Cardiac muscle cell (in vitro differentiated cells and primary cell): ENCODE data around the gene SCGB1C2. TPM values are rescaled to one million over a fixed set of nuclear protein-coding genes. Genes with fewer than 3 reads are reported as not detected.

Experiments
- DNase-seq, 2 donors: peaks; one replicate each; pipeline versions ENCODE4 v3.0.0 to v3.0.0-alpha.2; 2010 to 2017; ENCODE audit warnings: low read depth in 1 of 2, low spot score in 1 of 2
- H3K27ac ChIP-seq: fragments of 200-600 bp; sonication (generic); 2 replicates; pipeline ENCODE4 v1.5.1; 2016
- H3K27me3 ChIP-seq: fragments of 200-600 bp; sonication (generic); 2 replicates; pipeline ENCODE4 v1.6.0; 2016; ENCODE audit warnings: control low read depth
- H3K36me3 ChIP-seq: fragments of 200-600 bp; sonication (generic); 2 replicates; pipeline ENCODE4 v1.5.1; 2016; ENCODE audit warnings: control low read depth
- H3K4me1 ChIP-seq: fragments of 200-600 bp; sonication (generic); 2 replicates; pipeline ENCODE4 v1.8.1; 2017; ENCODE audit warnings: low read depth, mild to moderate bottlenecking, mixed run types
- H3K4me3 ChIP-seq: fragments of 200-600 bp; sonication (generic); 2 replicates; pipeline ENCODE4 v1.5.1; 2016; ENCODE audit warnings: mild to moderate bottlenecking
- H3K9me3 ChIP-seq: fragments of 200-600 bp; sonication (generic); 2 replicates; pipeline ENCODE4 v1.5.1; 2017; ENCODE audit warnings: low read depth, mild to moderate bottlenecking, control low read depth
- polyA plus RNA-seq: library from polyadenylated mRNA; unstranded; fragments of >200 nt; fragmentation: Nextera tagmentation; extraction: Ambion mirVana; gene quantifications from 2 replicates; pipeline ENCODE4 v1.2.1, GENCODE V29; 2016
- total RNA-seq: library from RNA; depleted of rRNA; stranded (reverse); fragments of >200 nt; gene quantifications from 2 replicates; pipeline ENCODE4 v1.2.3, GENCODE V29; 2016
- TF ChIP-seq, protein P1 (sequence below): IDR thresholded peaks from 2 replicates; pipeline ENCODE4 v1.5.1; 2012; ENCODE audit warnings: low read depth, mild to moderate bottlenecking, low read length

SCGB1C2 gene
- total and polyA plus RNA-seq, 2 experiments from 2014 or later, result not detected

DNA sequence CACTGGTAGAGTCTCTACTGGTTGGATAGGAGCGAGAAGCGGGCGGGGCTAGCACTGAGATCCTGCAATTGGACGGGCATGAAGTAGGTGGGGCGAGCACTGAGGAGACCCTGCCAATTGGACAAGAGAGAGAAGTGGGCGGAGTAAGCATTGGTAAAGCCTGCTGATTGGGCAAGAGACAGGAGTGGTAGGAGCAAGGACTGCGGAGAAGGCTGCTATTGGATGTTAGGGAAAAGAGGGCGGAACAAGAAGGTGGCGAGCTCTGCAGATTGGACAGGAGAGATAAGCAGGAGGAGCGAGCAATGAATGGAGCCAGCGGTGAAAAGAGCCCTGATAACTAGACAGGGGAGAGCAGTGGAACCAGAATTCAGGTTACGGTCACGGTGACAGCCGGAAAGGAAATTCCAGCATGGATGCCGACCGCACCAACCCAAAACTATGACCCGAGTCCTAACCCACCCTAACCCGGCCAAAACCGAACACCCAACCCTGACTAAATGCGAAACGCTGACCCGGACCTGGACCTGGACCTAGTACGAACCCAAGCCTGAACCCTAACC is 4.8 kb downstream of the SCGB1C2 start:
- H3K4me1 ChIP-seq, result no peaks in the 10 kb centered on the region
- no peak overlapping the region for H3K4me3 ChIP-seq
- H3K9me3 ChIP-seq, result no peaks in the 10 kb centered on the region
- peaks cover 15% of the 10 kb centered on the region for H3K27me3 ChIP-seq
- H3K27ac ChIP-seq, result no peak overlapping the region
- TF ChIP-seq, protein P1, sequence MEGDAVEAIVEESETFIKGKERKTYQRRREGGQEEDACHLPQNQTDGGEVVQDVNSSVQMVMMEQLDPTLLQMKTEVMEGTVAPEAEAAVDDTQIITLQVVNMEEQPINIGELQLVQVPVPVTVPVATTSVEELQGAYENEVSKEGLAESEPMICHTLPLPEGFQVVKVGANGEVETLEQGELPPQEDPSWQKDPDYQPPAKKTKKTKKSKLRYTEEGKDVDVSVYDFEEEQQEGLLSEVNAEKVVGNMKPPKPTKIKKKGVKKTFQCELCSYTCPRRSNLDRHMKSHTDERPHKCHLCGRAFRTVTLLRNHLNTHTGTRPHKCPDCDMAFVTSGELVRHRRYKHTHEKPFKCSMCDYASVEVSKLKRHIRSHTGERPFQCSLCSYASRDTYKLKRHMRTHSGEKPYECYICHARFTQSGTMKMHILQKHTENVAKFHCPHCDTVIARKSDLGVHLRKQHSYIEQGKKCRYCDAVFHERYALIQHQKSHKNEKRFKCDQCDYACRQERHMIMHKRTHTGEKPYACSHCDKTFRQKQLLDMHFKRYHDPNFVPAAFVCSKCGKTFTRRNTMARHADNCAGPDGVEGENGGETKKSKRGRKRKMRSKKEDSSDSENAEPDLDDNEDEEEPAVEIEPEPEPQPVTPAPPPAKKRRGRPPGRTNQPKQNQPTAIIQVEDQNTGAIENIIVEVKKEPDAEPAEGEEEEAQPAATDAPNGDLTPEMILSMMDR, result no peak
- DNase-seq, result peak in 1 of 2 donors; percentile 8
- H3K36me3 ChIP-seq, result no peaks in the 10 kb centered on the region

DNA sequence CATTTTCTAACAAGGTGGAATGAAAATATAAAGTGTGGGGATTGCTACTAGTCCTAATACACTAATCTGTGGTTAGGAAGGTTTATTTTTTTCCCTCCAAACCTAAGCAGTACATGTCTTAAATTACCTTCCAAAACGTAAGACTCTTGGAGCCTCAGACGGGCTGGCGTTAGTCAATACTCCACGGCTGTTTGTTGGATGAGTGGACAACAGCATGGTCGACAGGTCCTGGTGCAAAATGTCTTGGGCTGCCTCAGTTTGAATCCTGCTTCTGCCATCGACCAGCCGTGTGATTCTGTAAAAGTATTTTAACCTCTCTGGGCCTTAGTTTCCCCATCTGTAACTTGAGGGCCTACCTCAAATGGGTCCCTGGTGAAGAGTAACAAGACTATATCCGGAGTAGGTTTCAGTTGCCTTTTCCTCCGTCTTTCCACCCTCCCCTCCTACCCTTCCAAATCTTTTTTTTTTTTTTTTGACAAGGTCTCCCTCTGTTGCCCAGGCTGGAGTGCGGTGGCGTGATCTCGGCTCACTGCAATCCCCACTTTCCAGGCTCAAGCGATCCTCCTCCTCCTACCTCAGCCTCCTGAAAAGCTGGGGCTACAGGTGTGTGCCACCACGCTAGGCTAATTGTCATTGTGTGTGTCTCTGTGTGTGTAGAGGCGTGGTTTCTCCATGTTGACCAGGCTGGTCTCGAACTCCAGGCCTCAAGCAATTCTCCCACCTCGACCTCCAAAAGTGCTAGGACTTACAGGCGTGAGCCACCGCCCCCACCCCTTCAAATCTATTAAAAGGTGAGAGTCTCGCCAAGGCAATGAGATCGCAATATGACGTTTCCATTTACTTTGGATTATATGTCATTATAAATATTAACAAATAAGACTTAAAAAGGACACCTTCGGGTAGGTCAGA is 5.8 kb downstream of the SCGB1C2 start:
- Histone ChIP-seq H3K36me3 (no peaks in the 10 kb centered on the region), H3K4me3 (no peak overlapping the region), H3K27me3 (peaks cover 15% of the 10 kb centered on the region), H3K4me1 (no peaks in the 10 kb centered on the region), H3K27ac (no peak overlapping the region), H3K9me3 (no peaks in the 10 kb centered on the region)
- no peak for DNase-seq
- TF ChIP-seq, protein P1, result no peak

DNA sequence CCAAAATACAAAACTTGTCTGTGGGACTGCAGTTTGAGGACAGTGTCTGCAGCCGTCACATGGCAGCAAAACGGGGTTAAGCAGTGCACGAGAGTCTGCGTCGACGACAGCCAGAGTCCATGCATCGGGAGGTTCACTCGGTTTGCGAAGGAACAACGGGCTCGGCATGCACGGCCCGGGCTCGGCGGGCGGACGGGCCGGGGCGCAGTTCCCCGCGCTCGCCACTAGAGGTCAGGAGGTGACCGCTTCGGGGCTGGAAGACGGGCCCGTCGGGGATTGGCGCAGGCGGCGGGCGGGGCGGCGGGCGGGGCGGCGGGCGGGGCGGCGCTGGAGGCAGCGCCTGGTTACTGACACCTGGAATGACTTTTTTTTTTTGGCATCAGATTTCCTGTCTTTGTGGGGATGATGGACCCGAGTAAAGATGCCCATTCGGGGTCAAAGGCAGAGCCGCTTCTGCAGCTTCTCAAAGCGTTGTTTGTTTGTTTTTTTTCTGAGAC is 6.5 kb downstream of the SCGB1C2 start:
- TF ChIP-seq, protein P1, result peak; percentile 75
- H3K9me3 ChIP-seq, result no peaks in the 10 kb centered on the region
- H3K4me3 ChIP-seq, result no peak overlapping the region
- peak; percentile 76 to 86 for DNase-seq
- H3K4me1 ChIP-seq, result no peaks in the 10 kb centered on the region
- no peaks in the 10 kb centered on the region for H3K36me3 ChIP-seq
- peaks cover 15% of the 10 kb centered on the region for H3K27me3 ChIP-seq
- no peak overlapping the region for H3K27ac ChIP-seq

DNA sequence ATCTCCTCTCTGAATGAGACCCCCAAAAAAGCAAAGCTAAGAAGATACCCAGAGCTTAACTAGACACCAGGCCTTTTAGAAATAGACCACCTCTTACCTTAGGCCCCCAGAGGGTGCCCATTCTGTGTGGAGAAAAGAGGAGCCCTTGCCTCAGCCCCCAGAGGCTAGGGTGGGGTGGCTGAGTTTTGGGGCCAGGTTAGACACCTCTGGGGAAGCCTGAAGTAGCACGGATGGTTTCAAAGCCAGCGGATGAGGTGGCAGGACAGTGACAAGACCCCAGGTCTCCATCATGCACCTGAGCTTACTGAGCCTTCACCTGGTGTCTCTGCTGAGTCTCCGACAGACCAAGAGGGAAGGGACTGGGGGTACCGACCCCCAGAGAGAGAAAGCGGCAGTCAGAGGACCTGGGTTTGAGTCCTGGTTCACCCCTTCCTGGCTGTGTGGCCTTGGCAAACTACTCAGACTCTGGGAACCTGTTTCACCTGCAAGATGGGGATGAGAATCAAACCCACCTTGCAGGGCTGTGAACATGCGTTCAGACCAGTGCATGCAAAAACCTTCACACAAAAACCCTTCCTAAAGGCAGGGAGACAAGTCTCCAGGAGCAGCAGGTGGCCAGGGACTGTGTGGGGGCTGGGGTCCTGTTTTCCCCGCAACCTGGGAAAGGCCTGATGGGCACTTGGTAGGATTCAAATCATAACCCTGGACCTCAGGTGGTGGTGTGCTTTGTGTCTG is 7.7 kb downstream of the SCGB1C2 start:
- peaks cover 15% of the 10 kb centered on the region for H3K27me3 ChIP-seq
- no peak overlapping the region for H3K4me3 ChIP-seq
- no peaks in the 10 kb centered on the region for H3K9me3 ChIP-seq
- DNase-seq, result no peak
- no peaks in the 10 kb centered on the region for H3K4me1 ChIP-seq
- no peaks in the 10 kb centered on the region for H3K36me3 ChIP-seq
- H3K27ac ChIP-seq, result no peak overlapping the region
- TF ChIP-seq, protein P1, result no peak

DNA sequence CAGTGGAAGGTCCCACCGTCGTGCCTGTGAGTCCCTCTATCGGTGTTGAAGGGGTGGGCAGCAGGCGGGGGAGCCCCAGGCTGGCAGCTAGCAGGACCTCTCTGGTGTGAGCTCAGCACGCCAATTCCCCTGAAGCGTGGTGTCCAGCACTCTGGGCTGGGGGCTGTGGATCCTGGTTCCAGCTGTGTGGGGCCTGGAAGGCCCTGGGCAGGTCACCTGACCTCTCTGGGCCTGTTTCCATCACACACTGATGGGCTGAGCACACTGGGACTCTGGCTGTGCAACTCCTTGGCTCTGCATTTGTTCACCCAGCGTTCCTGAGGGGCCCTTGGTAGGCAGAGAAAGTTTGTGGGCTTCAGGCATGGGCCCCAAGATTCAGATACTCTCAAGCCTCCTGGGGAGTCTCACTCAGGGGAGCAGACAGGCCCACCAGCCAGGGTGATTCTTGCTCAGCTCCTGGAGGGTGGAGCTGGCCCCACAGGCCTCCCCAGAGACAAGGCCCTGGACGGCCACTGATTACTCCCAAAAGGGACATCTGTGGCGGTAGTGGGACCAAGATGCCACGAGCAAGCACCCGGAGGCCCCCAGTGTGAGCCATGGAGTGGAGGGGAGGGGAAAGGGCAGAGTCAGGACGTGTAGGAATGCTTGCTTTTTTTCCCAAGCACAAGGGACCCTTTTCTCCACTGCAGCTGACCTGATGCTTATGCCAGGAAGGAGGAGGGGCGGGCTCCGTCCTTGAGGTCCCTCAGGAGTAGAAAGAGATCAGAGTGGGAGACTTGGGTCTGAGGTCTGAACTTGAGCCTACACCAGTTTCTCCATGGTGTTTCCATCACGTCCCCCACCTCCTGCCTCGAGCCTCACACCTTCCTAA is 8.5 kb downstream of the SCGB1C2 start:
- TF ChIP-seq, protein P1, result no peak
- Histone ChIP-seq H3K27ac (no peak overlapping the region), H3K4me1 (no peaks in the 10 kb centered on the region), H3K27me3 (peaks cover 15% of the 10 kb centered on the region), H3K9me3 (no peaks in the 10 kb centered on the region), H3K4me3 (no peak overlapping the region), H3K36me3 (no peaks in the 10 kb centered on the region)
- no peak for DNase-seq
